ENCODE data around the gene GPSM1.

Gene GPSM1

DNA sequence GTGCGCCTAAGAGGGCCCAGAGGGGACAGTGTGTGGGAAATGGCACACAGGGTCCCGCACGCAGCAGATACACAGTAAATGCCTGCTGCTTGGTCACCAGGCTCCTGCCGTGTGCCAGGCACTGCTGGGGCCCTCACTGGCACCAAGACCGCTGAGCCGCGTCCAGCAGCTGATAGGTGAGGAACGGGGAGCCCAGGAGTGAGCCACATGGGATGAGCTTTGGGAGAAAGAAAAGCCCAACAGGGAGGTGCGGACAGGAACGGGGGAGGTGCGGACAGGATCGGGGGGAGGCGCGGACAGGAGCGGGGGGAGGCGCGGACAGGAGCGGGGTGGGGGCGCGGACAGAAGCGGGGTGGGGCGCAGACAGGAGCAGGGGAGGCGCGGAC, 16.5 kb downstream of the GPSM1 start:
- FAIRE-seq (no peak), DNase-seq (ENCODE audit: insufficient read length, low spot score) (no peak)
- TF ChIP-seq, protein P1, sequence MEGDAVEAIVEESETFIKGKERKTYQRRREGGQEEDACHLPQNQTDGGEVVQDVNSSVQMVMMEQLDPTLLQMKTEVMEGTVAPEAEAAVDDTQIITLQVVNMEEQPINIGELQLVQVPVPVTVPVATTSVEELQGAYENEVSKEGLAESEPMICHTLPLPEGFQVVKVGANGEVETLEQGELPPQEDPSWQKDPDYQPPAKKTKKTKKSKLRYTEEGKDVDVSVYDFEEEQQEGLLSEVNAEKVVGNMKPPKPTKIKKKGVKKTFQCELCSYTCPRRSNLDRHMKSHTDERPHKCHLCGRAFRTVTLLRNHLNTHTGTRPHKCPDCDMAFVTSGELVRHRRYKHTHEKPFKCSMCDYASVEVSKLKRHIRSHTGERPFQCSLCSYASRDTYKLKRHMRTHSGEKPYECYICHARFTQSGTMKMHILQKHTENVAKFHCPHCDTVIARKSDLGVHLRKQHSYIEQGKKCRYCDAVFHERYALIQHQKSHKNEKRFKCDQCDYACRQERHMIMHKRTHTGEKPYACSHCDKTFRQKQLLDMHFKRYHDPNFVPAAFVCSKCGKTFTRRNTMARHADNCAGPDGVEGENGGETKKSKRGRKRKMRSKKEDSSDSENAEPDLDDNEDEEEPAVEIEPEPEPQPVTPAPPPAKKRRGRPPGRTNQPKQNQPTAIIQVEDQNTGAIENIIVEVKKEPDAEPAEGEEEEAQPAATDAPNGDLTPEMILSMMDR (IDR thresholded peaks at IDR 0.05; ENCODE audit: insufficient read depth, missing control alignments): no peak

DNA sequence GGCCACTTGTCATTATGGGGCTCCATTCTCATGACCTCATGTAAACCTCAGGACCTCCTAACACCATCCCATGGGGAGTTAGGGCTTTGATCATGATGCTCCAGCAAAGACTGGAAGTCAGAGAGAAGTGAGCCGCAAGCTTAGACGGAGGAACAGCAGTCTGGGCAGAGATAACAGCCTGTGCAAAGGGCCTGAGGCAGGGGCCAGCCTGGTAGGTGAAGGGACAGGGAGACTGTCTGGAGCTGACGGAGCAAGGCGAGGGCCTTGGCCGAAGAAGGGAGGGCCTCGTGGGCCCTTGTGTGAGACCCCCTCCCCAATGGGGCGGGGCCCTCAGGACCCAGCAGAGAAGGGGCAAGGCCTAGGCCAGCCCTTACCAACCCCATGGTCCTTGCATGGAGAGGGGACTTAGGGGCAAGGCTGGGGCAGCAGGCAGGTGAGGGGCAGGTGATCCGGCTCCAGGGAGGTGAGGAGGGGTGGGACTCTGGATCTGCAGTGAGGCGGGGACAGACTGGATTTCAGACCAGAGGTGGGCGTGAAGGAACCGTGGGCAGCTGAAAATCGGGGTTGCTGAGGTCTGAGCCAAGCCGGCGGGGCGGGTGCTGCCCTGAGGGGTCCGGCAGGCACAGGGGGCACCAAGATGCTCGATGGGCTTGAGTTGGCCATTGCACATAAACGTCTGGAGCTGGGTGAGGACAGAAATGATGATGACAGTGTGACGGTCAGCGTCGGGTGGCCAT, 17.4 kb downstream of the GPSM1 start:
- TF ChIP-seq, protein P1 (IDR thresholded peaks at IDR 0.05; ENCODE audit: insufficient read depth, missing control alignments): no peak
- no peak for FAIRE-seq
- no peak for DNase-seq (ENCODE audit: insufficient read length, low spot score)

- no peak for DNase-seq (ENCODE audit: insufficient read length, low spot score)
- FAIRE-seq: no peak
- TF ChIP-seq, protein P1 (IDR thresholded peaks at IDR 0.05; ENCODE audit: insufficient read depth, missing control alignments): no peak
Observed at GRCh38 chr9:136345281-136346156, 18.2 kb downstream of the GPSM1 start.

DNA sequence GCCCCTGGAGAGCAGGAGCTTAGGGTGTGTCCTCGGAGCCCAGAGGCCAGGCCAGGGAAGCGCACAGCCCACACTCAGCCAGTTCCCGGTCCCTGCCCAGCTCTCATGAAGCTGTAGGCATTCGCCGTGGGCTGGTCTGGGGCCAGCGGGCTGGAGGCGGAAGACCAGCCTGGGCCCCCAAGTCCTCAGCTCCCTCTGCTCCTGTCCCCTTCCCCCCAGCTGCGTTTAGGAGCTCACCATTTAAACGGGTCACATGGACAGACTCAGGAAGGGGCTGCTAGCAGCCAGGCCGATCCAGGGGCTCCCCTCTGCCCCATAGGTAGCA, 18.8 kb downstream of the GPSM1 start:
- no peak for DNase-seq (ENCODE audit: insufficient read length, low spot score)
- FAIRE-seq: no peak
- TF ChIP-seq, protein P1 (IDR thresholded peaks at IDR 0.05; ENCODE audit: insufficient read depth, missing control alignments): no peak

DNA sequence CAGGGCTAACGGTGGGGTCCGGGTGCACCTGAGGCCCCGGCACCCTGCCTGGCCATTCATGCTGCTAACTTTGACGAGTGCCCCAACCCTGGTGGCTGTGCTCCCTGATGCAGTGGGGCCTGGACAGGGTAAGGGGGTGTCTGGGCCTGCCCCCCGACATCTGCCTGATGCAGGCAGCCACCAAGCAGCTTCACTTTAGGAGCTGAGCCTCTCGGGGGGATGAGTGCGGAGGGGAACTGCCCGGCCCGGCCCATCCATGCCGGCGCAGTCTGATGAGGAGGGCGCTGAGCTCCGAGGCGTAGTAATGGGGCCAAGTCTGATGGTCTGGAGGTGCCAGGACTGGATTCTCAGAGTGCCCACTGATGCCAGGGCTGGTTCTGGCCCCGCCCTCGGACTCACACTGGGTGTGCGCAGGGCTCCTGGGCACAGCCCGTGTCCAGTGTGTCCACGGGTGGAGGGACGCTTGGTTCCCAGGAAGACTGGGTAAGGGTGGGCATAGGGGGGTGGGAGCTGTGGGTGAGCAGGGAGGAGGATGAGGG, 19.7 kb downstream of the GPSM1 start:
- TF ChIP-seq, protein P1 (IDR thresholded peaks at IDR 0.05; ENCODE audit: insufficient read depth, missing control alignments): no peak
- DNase-seq (ENCODE audit: insufficient read length, low spot score) (no peak), FAIRE-seq (no peak)

DNA sequence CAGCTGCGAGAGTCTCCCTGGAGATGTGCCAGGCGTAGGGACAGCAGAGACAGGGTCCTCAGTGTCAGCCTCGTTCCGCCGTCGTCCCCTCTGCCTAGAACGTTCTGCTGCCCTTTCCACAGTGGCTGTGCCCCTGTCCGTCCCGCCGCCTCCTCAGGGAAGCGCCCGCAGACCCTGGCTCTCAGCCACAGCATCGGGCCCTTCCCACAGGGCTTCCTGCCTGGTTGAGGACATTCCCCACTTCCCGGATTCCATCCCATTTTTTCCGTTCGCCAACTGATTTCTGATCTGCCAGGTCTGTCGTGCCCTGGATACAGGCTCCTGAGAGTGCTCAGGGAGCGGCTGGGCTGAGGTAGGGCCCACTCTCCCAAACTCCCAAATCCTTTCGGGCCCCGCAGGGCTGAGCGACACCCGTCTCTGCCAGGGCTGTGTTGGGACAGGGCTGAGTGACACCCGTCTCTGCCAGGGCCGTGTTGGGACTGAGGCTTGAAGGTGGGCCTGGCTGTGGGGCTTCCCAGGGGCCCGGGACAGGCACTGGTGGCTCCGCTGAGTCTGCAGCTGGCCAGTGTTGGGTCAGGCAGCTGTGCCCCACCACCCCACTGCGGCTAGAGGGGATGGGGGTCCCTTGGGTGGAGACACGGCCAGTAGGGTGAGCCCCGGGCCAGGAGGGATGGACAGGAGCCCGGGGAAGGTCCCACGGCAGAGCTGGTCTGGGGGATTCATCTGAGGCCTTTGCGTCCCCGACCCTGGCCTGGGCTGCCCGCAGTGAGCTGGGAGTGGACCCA, 20.3 kb downstream of the GPSM1 start:
- FAIRE-seq (no peak), DNase-seq (ENCODE audit: insufficient read length, low spot score) (no peak)
- TF ChIP-seq, protein P1 (IDR thresholded peaks at IDR 0.05; ENCODE audit: insufficient read depth, missing control alignments): no peak
